ENCODE data around the gene MTMR11.

Gene MTMR11

DNA sequence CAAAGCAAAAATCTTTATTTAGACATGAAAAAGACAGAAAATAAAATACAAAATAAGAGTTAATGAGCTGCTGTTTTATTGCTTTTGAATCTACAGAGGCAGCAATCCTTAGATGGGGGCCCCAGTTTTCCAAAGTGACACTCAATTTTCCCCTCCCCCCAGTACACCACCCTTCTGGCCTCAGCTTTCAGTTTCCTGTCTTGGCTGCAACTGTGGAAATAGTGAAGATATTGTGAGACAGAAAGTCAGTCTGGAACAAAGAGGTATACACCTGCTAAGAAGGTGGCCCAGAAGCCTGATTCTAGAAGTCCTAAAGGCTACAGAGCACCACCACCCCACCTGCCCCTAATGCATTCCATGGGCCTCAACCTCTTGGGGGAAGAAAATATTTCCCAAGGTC, 1.1 kb upstream of the MTMR11 start:
- TF ChIP-seq, protein P1, sequence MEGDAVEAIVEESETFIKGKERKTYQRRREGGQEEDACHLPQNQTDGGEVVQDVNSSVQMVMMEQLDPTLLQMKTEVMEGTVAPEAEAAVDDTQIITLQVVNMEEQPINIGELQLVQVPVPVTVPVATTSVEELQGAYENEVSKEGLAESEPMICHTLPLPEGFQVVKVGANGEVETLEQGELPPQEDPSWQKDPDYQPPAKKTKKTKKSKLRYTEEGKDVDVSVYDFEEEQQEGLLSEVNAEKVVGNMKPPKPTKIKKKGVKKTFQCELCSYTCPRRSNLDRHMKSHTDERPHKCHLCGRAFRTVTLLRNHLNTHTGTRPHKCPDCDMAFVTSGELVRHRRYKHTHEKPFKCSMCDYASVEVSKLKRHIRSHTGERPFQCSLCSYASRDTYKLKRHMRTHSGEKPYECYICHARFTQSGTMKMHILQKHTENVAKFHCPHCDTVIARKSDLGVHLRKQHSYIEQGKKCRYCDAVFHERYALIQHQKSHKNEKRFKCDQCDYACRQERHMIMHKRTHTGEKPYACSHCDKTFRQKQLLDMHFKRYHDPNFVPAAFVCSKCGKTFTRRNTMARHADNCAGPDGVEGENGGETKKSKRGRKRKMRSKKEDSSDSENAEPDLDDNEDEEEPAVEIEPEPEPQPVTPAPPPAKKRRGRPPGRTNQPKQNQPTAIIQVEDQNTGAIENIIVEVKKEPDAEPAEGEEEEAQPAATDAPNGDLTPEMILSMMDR (IDR thresholded peaks at IDR 0.05): no peak
- H3K9ac ChIP-seq: no peak overlapping the region
- no peaks in the 10 kb centered on the region for H3K27me3 ChIP-seq (ENCODE audit: control insufficient read depth, insufficient read depth, low read length)
- no peaks in the 10 kb centered on the region for H3K36me3 ChIP-seq (ENCODE audit: control insufficient read depth, insufficient read depth, low read length)
- H3K9me3 ChIP-seq (ENCODE audit: control insufficient read depth, low read length): no peaks in the 10 kb centered on the region
- H3K4me3 ChIP-seq (ENCODE audit: low read depth, low read length): no peak overlapping the region
- no peak overlapping the region for H3K27ac ChIP-seq
- H3K4me1 ChIP-seq: peaks cover 6% of the 10 kb centered on the region
- H3K79me2 ChIP-seq: no peaks in the 10 kb centered on the region
- H3K4me2 ChIP-seq (ENCODE audit: low read length): no peak overlapping the region
- no peak overlapping the region for H2AFZ ChIP-seq

GRCh38 chr1:149936992-149937705, 470 bp upstream of the MTMR11 start:
- no peak overlapping the region for H3K27ac ChIP-seq
- no peaks in the 10 kb centered on the region for H3K79me2 ChIP-seq
- H3K9ac ChIP-seq: no peak overlapping the region
- H3K27me3 ChIP-seq (ENCODE audit: control insufficient read depth, insufficient read depth, low read length): no peaks in the 10 kb centered on the region
- peaks cover 6% of the 10 kb centered on the region for H3K4me1 ChIP-seq
- TF ChIP-seq, protein P1 (IDR thresholded peaks at IDR 0.05): no peak
- H3K9me3 ChIP-seq (ENCODE audit: control insufficient read depth, low read length): no peaks in the 10 kb centered on the region
- peak overlapping the region; percentile 75 for H3K4me2 ChIP-seq (ENCODE audit: low read length)
- H3K36me3 ChIP-seq (ENCODE audit: control insufficient read depth, insufficient read depth, low read length): no peaks in the 10 kb centered on the region
- peak overlapping the region; percentile 80 for H2AFZ ChIP-seq
- H3K4me3 ChIP-seq (ENCODE audit: low read depth, low read length): peak overlapping the region; percentile 71

GRCh38 chr1:149934356-149934755, 2.3 kb downstream of the MTMR11 start:
- Histone ChIP-seq H3K9me3 (ENCODE audit: control insufficient read depth, low read length) (no peaks in the 10 kb centered on the region), H3K4me3 (ENCODE audit: low read depth, low read length) (no peak overlapping the region), H3K27me3 (ENCODE audit: control insufficient read depth, insufficient read depth, low read length) (no peaks in the 10 kb centered on the region), H3K4me1 (peaks cover 6% of the 10 kb centered on the region), H3K4me2 (ENCODE audit: low read length) (no peak overlapping the region), H3K27ac (no peak overlapping the region), H3K36me3 (ENCODE audit: control insufficient read depth, insufficient read depth, low read length) (no peaks in the 10 kb centered on the region), H2AFZ (no peak overlapping the region), H3K9ac (no peak overlapping the region), H3K79me2 (no peaks in the 10 kb centered on the region)
- TF ChIP-seq, protein P1 (IDR thresholded peaks at IDR 0.05): no peak

GRCh38 chr1:149933208-149933607, 3.5 kb downstream of the MTMR11 start:
- Histone ChIP-seq H3K27ac (no peak overlapping the region), H3K9ac (no peak overlapping the region), H3K4me1 (peaks cover 6% of the 10 kb centered on the region), H2AFZ (no peak overlapping the region), H3K4me2 (ENCODE audit: low read length) (no peak overlapping the region), H3K4me3 (ENCODE audit: low read depth, low read length) (no peak overlapping the region), H3K36me3 (ENCODE audit: control insufficient read depth, insufficient read depth, low read length) (no peaks in the 10 kb centered on the region), H3K27me3 (ENCODE audit: control insufficient read depth, insufficient read depth, low read length) (no peaks in the 10 kb centered on the region), H3K9me3 (ENCODE audit: control insufficient read depth, low read length) (no peaks in the 10 kb centered on the region), H3K79me2 (no peaks in the 10 kb centered on the region)
- TF ChIP-seq, protein P1 (IDR thresholded peaks at IDR 0.05): no peak

DNA sequence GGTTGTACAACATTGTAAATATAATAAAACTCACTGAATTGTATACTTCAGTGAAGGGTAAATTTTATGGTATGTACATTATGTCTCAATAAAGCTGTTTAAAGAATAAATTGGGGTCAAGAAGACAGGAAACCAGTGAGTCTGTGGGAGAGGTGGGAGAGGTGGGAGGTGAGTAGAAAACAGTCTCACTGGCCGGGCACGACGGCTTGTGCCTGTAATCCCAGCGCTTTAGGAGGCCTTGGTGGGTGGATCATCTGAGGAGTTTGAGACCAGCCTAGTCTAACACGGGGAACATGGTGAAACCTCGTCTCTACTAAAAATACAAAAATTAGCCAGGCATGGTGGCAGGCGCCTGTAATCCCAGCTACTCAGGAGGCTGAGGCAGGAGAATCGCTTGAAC, 4.2 kb downstream of the MTMR11 start:
- Histone ChIP-seq H3K36me3 (ENCODE audit: control insufficient read depth, insufficient read depth, low read length) (no peaks in the 10 kb centered on the region), H3K9ac (no peak overlapping the region), H3K27ac (no peak overlapping the region), H3K4me1 (peaks cover 6% of the 10 kb centered on the region), H3K79me2 (peaks cover under 1% of the 10 kb centered on the region), H3K4me3 (ENCODE audit: low read depth, low read length) (no peak overlapping the region), H2AFZ (no peak overlapping the region), H3K27me3 (ENCODE audit: control insufficient read depth, insufficient read depth, low read length) (no peaks in the 10 kb centered on the region), H3K4me2 (ENCODE audit: low read length) (no peak overlapping the region), H3K9me3 (ENCODE audit: control insufficient read depth, low read length) (no peaks in the 10 kb centered on the region)
- TF ChIP-seq, protein P1 (IDR thresholded peaks at IDR 0.05): no peak

Measured in parathyroid adenoma (tissue), 2 donors.